WTC11 (cell line): ENCODE results near the gene ZNF771. TPM values are rescaled to one million over a fixed set of nuclear protein-coding genes. Genes with fewer than 3 reads are reported as not detected.

Experiments used
- ATAC-seq: fragments of 200-7000 bp; cut with Tn5 transposase; 2 replicates; pipeline ENCODE4 v1.10.0; 2021; ENCODE audit warnings: mild to moderate bottlenecking, moderate library complexity
- CTCF ChIA-PET: fragments of 300-600 bp; sonication (Branson Sonifier 250); formaldehyde crosslinking; loops from one replicate; lab custom pipeline; 2021; ENCODE audit warnings: antibody characterized with exemption; lab: Charles Lee
- POLR2A ChIA-PET: fragments of 350-600 bp; sonication (Branson Sonifier 250); formaldehyde crosslinking; loops from one replicate; lab custom pipeline; 2021; ENCODE audit warnings: antibody characterized with exemption; lab: Charles Lee
- DNase-seq: peaks from one replicate; pipeline ENCODE4 v3.0.0; 2021; ENCODE audit warnings: low spot score
- H3K27ac Mint-ChIP-seq: 2 replicates; pipeline ENCODE4 v1.8.0; 2021; ENCODE audit warnings: mixed read lengths
- H3K27me3 Mint-ChIP-seq: 2 replicates; pipeline ENCODE4 v1.8.0; 2021; ENCODE audit warnings: low read depth, mild to moderate bottlenecking, moderate library complexity, mixed read lengths
- H3K36me3 Mint-ChIP-seq: 2 replicates; pipeline ENCODE4 v1.8.0; 2021; ENCODE audit warnings: mixed read lengths
- H3K4me1 Mint-ChIP-seq: 2 replicates; pipeline ENCODE4 v1.8.0; 2022; ENCODE audit warnings: mixed read lengths
- H3K4me3 Mint-ChIP-seq: 2 replicates; pipeline ENCODE4 v1.8.0; 2021; ENCODE audit warnings: mild to moderate bottlenecking, moderate library complexity, mixed read lengths
- H3K9me3 Mint-ChIP-seq: 2 replicates; pipeline ENCODE4 v1.8.0; 2021; ENCODE audit warnings: mixed read lengths
- ATF1 ChIP-seq: sonication (generic); formaldehyde crosslinking; IDR thresholded peaks from 2 replicates; pipeline ENCODE4 v1.8.1; 2023; ENCODE audit warnings: mild to moderate bottlenecking, moderate library complexity, missing genetic modification reagents
- ATF3 ChIP-seq: sonication (generic); formaldehyde crosslinking; conservative IDR thresholded peaks from 2 replicates; pipeline ENCODE4 v1.8.1; 2022; ENCODE audit warnings: mild to moderate bottlenecking, missing genetic modification reagents
- CREM ChIP-seq: sonication (generic); formaldehyde crosslinking; IDR thresholded peaks from 2 replicates; pipeline ENCODE4 v1.8.1; 2022; ENCODE audit warnings: mild to moderate bottlenecking, missing genetic modification reagents, moderate library complexity
- CTCF ChIP-seq: fragments of 200-600 bp; IDR thresholded peaks from 2 replicates; pipeline ENCODE4 v1.8.0; 2022; ENCODE audit warnings: antibody characterized with exemption
- FOXJ3 ChIP-seq: sonication (generic); formaldehyde crosslinking; IDR thresholded peaks from 2 replicates; pipeline ENCODE4 v1.9.0; 2021; ENCODE audit warnings: missing genetic modification reagents, mild to moderate bottlenecking, borderline replicate concordance
- FOXP1 ChIP-seq: sonication (generic); formaldehyde crosslinking; IDR thresholded peaks from 2 replicates; pipeline ENCODE4 v1.8.0; 2022; ENCODE audit warnings: missing genetic modification reagents, mild to moderate bottlenecking, moderate library complexity, borderline replicate concordance
- FOXP4 ChIP-seq: sonication (generic); formaldehyde crosslinking; IDR thresholded peaks from 2 replicates; pipeline ENCODE4 v1.8.0; 2022; ENCODE audit warnings: mild to moderate bottlenecking, missing genetic modification reagents
- GABPB1 ChIP-seq: sonication (generic); formaldehyde crosslinking; IDR thresholded peaks from 2 replicates; pipeline ENCODE4 v1.8.1; 2023; ENCODE audit warnings: mild to moderate bottlenecking, missing genetic modification reagents
- GTF2I ChIP-seq: fragments of 250-450 bp; sonication (Bioruptor Pico); conservative IDR thresholded peaks from 2 replicates; pipeline ENCODE4 v1.4.0; 2021; ENCODE audit warnings: mild to moderate bottlenecking
- IRF1 ChIP-seq: sonication (generic); formaldehyde crosslinking; IDR thresholded peaks from 2 replicates; pipeline ENCODE4 v1.8.0; 2023; ENCODE audit warnings: missing genetic modification reagents
- KAT7 ChIP-seq: sonication (generic); formaldehyde crosslinking; IDR thresholded peaks from 2 replicates; pipeline ENCODE4 v1.8.1; 2023; ENCODE audit warnings: missing genetic modification reagents, mild to moderate bottlenecking, borderline replicate concordance
- MAX ChIP-seq: sonication (generic); formaldehyde crosslinking; IDR thresholded peaks from 2 replicates; pipeline ENCODE4 v1.8.0; 2022; ENCODE audit warnings: mild to moderate bottlenecking, missing genetic modification reagents
- MLX ChIP-seq: sonication (generic); formaldehyde crosslinking; IDR thresholded peaks from 2 replicates; pipeline ENCODE4 v1.8.1; 2023; ENCODE audit warnings: mild to moderate bottlenecking, missing genetic modification reagents, moderate library complexity
- MYBL2 ChIP-seq: sonication (generic); formaldehyde crosslinking; IDR thresholded peaks from 2 replicates; pipeline ENCODE4 v1.8.1; 2023; ENCODE audit warnings: mild to moderate bottlenecking, moderate library complexity, missing genetic modification reagents
- NFE2L1 ChIP-seq: sonication (generic); formaldehyde crosslinking; IDR thresholded peaks from 2 replicates; pipeline ENCODE4 v1.8.1; 2023; ENCODE audit warnings: missing genetic modification reagents
- NFYB ChIP-seq: sonication (generic); formaldehyde crosslinking; conservative IDR thresholded peaks from 2 replicates; pipeline ENCODE4 v1.8.0; 2022; ENCODE audit warnings: low read depth, missing genetic modification reagents
- NR1H2 ChIP-seq: sonication (generic); formaldehyde crosslinking; IDR thresholded peaks from 2 replicates; pipeline ENCODE4 v1.9.0; 2021; ENCODE audit warnings: mild to moderate bottlenecking, moderate library complexity, missing genetic modification reagents
- OVOL2 ChIP-seq: fragments of 250-450 bp; sonication (Bioruptor Pico); IDR thresholded peaks from 2 replicates; pipeline ENCODE4 v1.9.0; 2021; ENCODE audit warnings: mild to moderate bottlenecking, borderline replicate concordance
- SP1 ChIP-seq: sonication (generic); formaldehyde crosslinking; conservative IDR thresholded peaks from 2 replicates; pipeline ENCODE4 v1.8.1; 2022; ENCODE audit warnings: missing genetic modification reagents
- ZNF121 ChIP-seq: sonication (generic); formaldehyde crosslinking; IDR thresholded peaks from 2 replicates; pipeline ENCODE4 v1.8.0; 2023; ENCODE audit warnings: missing genetic modification reagents
- ZNF219 ChIP-seq: sonication (generic); formaldehyde crosslinking; IDR thresholded peaks from 2 replicates; pipeline ENCODE4 v1.8.0; 2023; ENCODE audit warnings: missing genetic modification reagents, mild to moderate bottlenecking, borderline replicate concordance
- ZNF263 ChIP-seq: sonication (generic); formaldehyde crosslinking; IDR thresholded peaks from 2 replicates; pipeline ENCODE4 v1.8.1; 2022; ENCODE audit warnings: low read depth, mild to moderate bottlenecking, moderate library complexity, missing genetic modification reagents
- ZNF317 ChIP-seq: sonication (generic); formaldehyde crosslinking; IDR thresholded peaks from 2 replicates; pipeline ENCODE4 v1.8.1; 2023; ENCODE audit warnings: low read depth, mild to moderate bottlenecking, moderate library complexity, missing genetic modification reagents, borderline replicate concordance
- ZNF423 ChIP-seq: fragments of 250-450 bp; sonication (Bioruptor Pico); IDR thresholded peaks from 2 replicates; pipeline ENCODE4 v2.1.2; 2022; ENCODE audit warnings: mild to moderate bottlenecking, moderate library complexity
- ZNF425 ChIP-seq: fragments of 250-450 bp; sonication (Bioruptor Pico); conservative IDR thresholded peaks from 2 replicates; pipeline ENCODE4 v1.9.0; 2021; ENCODE audit warnings: mild to moderate bottlenecking
- total RNA-seq: library from RNA; stranded (reverse); gene quantifications from 3 replicates; pipeline ENCODE4 v1.2.3, GENCODE V29; 2021

Gene ZNF771
- total RNA-seq, 1 experiment from 2014 or later: 10.0 TPM

GRCh38 chr16:30429418-30429677 is 21.9 kb downstream of the ZNF771 start:
- DNase-seq (no peak), ATAC-seq (peak; percentile 31)
- no peak overlapping the region for H3K4me3 Mint-ChIP-seq
- no peak for TF ChIP-seq MLX (CRISPR knock-in tag)
- TF ChIP-seq KAT7 (CRISPR knock-in tag): no peak
- no peak for TF ChIP-seq NFE2L1 (CRISPR knock-in tag)
- TF ChIP-seq SP1 (CRISPR knock-in tag): no peak
- no peak for TF ChIP-seq NR1H2
- no peak for TF ChIP-seq MAX (CRISPR knock-in tag)
- TF ChIP-seq ZNF425 (CRISPR knock-in tag): no peak
- no peak for TF ChIP-seq CREM (CRISPR knock-in tag)
- TF ChIP-seq ZNF317 (CRISPR knock-in tag): no peak
- TF ChIP-seq ZNF263 (CRISPR knock-in tag): no peak
- TF ChIP-seq FOXP1 (CRISPR knock-in tag): no peak
- no peak for TF ChIP-seq ZNF121 (CRISPR knock-in tag)
- no peak for TF ChIP-seq ATF3 (CRISPR knock-in tag)
- no peaks in the 10 kb centered on the region for H3K9me3 Mint-ChIP-seq
- peaks cover 17% of the 10 kb centered on the region for H3K4me1 Mint-ChIP-seq
- ChIA-PET CTCF (interaction anchor here (0.5 to 2.9 kb wide), 79 partner anchors 10 to 714 kb away, joined by 3 to 79 read pairs (median 6); partner anchors contain the start of genes ALDOA, CD2BP2, CORO1A and FBRS), POLR2A (interaction anchor here (0.6 to 1.5 kb wide), 11 partner anchors 7 to 196 kb away, joined by 3 to 15 read pairs (median 4); partner anchors contain the start of genes ZNF689 and ZNF785)
- peaks cover 17% of the 10 kb centered on the region for H3K27me3 Mint-ChIP-seq
- peak overlapping the region; percentile 79; the same call in 1 of the 2 replicates for H3K27ac Mint-ChIP-seq
- peaks cover 22% of the 10 kb centered on the region for H3K36me3 Mint-ChIP-seq

GRCh38 chr16:30429678-30430427 is 22.4 kb downstream of the ZNF771 start, which contains the start of gene DCTPP1:
Gene DCTPP1 (minus strand): TSS chr16:30430030. CDS start chr16:30429980, 50 bp downstream.
- peak within 1 kb of the TSS; percentile 79 for H3K27ac Mint-ChIP-seq
- 0 out of 2 replicates have a peak, but pooled peaks have one; percentile 20 for TF ChIP-seq ZNF121 (CRISPR knock-in tag)
- 0 out of 2 replicates have a peak, but pooled peaks have one; percentile 37 for TF ChIP-seq ZNF219
- TF ChIP-seq GTF2I (CRISPR knock-in tag): peak; percentile 94
- peak; percentile 85; the same call in 1 of the 2 replicates for TF ChIP-seq MYBL2 (CRISPR knock-in tag)
- TF ChIP-seq ZNF317 (CRISPR knock-in tag): 0 out of 2 replicates have a peak, but pooled peaks have one; percentile 33
- TF ChIP-seq CREM (CRISPR knock-in tag): no peak
- peak; percentile 78 for TF ChIP-seq FOXP4 (CRISPR knock-in tag)
- no peak for TF ChIP-seq MLX (CRISPR knock-in tag)
- no peak for TF ChIP-seq OVOL2
- TF ChIP-seq FOXJ3 (CRISPR knock-in tag): no peak
- TF ChIP-seq IRF1 (CRISPR knock-in tag): peak; percentile 79
- TF ChIP-seq GABPB1: peak; percentile 11; the same call in 1 of the 2 replicates
- TF ChIP-seq NFYB (CRISPR knock-in tag): peak; percentile 60
- peak; percentile 74 for TF ChIP-seq CTCF
- TF ChIP-seq ZNF423: no peak
- 0 out of 2 replicates have a peak, but pooled peaks have one; percentile 27 for TF ChIP-seq ATF1 (CRISPR knock-in tag)

More at GRCh38 chr16:30429678-30430427, 22.4 kb downstream of the ZNF771 start, which contains the start of gene DCTPP1:
- ChIA-PET CTCF (interaction anchor here (0.5 to 2.9 kb wide), 79 partner anchors 10 to 713 kb away, joined by 3 to 79 read pairs (median 6); partner anchors contain the start of genes ALDOA, CD2BP2, CORO1A and FBRS), POLR2A (interaction anchor here (0.6 to 1.5 kb wide), 11 partner anchors 8 to 196 kb away, joined by 3 to 15 read pairs (median 4); partner anchors contain the start of genes ZNF689 and ZNF785)
- DNase-seq (peak; percentile 91), ATAC-seq (peak; percentile 98)
- Mint-ChIP-seq H3K27me3 (peaks cover 22% of the 10 kb centered on the region), H3K4me1 (peaks cover 17% of the 10 kb centered on the region), H3K4me3 (no peak within 1 kb of the TSS), H3K36me3 (peaks cover 17% of the 10 kb centered on the region), H3K9me3 (no peaks in the 10 kb centered on the region)
